Kasumi-1 (cell line): ENCODE data around the gene PALM3.

ENCODE experiments used
- DNase-seq, 2 experiments: peaks; one replicate each; lab custom pipeline; 2025; lab: John Stamatoyannopoulos, UW

Gene PALM3

GRCh38 chr19:14089412-14089661, 27.5 kb upstream of the PALM3 start:
- no peak for DNase-seq

DNA sequence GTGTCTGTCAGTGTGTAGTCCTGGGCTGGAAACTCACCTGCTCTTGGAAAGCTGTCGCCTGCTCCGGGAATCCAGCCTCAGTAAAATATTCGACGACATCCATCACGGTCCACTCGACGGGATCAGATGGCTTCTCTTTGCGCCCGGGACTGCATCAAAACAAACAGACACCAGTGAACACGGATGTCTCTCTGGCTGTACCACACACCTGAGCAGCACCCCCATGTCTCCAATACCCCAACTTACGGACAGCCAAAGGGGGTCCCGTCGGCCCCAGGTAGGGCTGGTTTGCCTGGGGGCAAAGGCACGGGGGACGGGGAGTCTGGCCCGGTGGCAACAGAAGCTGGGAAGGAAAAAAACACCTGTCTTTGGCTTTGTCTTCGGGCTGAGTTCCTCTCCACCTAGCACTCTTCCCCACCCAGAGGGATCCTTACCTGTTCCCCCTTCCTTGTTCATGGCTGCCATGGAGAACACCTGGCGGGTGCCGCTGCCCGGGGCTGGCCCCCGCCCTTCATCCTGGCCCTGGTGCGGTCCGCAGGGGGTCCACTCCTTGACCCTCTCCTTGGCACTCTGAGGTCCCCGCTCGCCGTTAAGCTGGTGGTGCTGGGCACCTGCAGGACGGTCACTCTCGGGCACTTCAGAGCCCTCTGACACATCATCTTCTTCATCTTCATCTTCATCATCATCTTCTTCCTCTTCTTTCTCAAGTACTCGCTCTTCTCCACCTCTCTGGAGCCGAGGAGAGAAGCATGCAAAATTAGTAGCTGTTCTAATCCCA, 26.9 kb upstream of the PALM3 start:
- no peak for DNase-seq

DNA sequence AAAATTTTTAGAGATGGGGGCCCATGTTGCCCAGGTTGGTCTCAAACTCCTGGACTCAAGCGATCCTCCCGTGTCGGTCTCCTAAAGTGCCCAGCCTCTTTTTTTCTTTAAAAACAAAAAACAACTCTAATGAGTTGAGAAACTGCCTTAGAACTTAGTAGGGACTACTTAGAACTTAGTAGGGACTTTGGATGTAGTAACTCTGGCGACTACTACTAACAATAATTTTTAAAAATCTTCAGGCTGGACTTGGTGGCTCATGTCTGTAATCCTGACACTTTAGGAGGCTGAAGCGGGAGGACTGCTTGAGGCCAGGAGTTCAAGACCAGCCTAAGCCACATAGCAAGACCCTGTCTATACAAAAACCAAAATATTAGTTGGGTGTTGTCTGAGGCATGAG, 24.2 kb upstream of the PALM3 start:
- DNase-seq: no peak

- no peak for DNase-seq
Measured at GRCh38 chr19:14085309-14085995, 23.6 kb upstream of the PALM3 start, which contains the start of gene C19orf67. Gene C19orf67, minus strand, starts transcription at chr19:14085783. Its CDS starts 156 bp downstream, at chr19:14085627.

DNA sequence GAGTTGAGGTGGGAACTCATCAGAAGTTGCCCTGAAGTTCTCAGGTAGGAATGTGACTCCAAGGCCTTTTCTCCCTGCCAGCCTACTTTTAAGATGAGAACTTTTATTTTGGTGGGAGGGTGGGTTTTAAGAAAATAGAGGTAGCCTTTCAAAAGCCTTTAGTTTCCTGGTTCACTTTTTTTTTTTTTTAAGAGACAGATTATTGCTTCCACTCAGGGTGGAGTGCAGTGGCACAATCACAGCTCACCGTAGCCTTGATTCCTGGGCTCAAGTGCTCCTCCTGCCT, 20.7 kb upstream of the PALM3 start:
- DNase-seq: no peak

GRCh38 chr19:14081797-14082674, 20.2 kb upstream of the PALM3 start:
- no peak for DNase-seq

- DNase-seq: peak; percentile 99
Measured at GRCh38 chr19:14080887-14081796, 19.3 kb upstream of the PALM3 start.

DNA sequence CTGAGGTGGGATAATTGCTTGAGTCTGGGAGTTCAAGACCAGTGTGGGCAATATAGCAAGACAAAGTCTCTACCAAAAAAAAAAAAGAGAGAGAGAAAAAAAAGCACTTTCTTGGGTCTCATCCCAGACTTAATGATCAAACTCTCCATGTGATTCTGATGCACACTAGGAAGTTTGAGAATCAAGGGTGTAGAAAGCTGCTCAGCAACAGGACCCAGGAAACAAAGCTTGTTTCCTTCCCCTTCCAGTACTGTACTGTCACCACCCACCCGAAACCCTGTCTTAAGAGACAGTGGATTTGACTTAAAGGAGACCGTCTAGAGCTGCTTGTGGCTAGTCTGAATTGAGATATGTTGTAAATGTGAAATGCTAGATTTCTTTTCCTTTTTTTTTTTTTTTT, 16.5 kb upstream of the PALM3 start:
- DNase-seq: peak; percentile 75 to 78

- no peak for DNase-seq
Measured at GRCh38 chr19:14073925-14074838, 12.3 kb upstream of the PALM3 start.

GRCh38 chr19:14073261-14073924, 11.5 kb upstream of the PALM3 start:
- peak; percentile 60 to 68 for DNase-seq

DNA sequence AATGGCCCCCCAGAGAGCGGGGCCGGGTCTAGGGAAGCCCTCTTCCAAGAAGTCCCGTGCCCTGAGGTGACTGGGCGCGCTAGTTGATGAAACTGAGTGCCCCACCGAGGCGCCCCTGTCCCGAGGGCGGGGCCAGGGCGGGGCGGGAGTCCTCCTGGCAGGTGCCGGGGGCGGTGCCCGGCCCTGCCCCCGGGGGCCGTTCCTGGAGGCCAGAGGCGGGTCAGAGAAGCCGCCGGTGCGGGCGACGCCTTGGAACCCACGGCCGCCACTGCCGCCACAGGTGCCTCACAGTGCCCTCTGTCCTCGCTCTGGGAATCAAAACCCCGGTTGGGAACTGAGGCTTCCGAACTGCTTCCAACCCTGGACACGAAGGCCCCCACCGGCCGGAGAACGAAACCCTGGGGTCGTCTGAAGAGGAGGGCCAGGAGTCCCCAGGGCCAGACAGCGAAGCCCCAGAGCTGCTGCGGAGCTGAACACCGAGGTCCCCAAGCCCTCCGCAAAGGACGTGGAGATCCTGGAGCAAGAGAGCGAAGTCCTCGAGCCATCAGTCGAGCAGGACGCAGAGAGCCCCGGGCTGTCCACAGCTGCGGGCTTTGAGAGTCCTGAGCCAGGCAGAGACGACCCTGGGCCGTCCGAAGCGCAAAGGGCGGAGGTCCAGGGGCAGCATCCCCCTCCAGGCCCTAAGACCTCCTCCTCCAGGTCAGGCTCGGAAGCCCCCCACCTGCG, 10.8 kb upstream of the PALM3 start, which contains the start of gene MISP3:
Gene MISP3 (plus strand): TSS at position 252 of the 726 bp plus-strand sequence. CDS start 524 bp downstream, outside the sequence.
- no peak for DNase-seq

DNA sequence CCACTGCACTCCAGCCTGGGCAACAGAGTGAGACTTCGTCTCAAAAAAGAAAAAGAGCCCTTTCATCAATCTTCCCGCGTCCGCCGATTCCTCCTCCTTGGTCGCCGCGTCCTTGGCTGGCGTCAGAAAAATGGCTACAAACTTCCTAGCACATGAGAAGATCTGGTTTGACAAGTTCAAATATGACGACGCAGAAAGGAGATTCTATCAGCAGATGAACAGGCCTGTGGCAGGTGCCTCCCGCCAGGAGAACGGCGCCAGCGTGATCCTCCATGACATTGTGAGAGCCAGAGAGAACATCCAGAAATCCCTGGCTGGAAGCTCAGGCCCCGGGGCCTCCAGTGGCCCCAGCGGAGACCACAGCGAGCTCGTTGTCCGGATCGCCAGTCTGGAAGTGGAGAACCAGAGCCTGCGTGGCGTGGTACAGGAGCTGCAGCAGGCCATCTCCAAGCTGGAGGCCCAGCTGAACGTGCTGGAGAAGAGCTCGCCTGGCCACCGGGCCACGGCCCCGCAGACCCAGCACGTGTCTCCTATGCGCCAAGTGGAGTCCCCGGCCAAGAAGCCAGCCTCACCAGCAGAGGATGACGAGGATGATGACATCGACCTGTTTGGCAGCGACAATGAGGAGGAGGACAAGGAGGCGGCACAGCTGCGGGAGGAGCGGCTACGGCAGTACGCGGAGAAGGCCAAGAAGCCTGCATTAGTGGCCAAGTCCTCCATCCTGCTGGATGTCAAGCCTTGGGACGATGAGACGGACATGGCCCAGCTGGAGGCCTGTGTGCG, 8.6 kb upstream of the PALM3 start:
- no peak for DNase-seq

- DNase-seq: no peak
Measured at GRCh38 chr19:14066134-14066533, 4.3 kb upstream of the PALM3 start.

- DNase-seq: no peak
Measured at GRCh38 chr19:14063105-14063504, 1.2 kb upstream of the PALM3 start.

DNA sequence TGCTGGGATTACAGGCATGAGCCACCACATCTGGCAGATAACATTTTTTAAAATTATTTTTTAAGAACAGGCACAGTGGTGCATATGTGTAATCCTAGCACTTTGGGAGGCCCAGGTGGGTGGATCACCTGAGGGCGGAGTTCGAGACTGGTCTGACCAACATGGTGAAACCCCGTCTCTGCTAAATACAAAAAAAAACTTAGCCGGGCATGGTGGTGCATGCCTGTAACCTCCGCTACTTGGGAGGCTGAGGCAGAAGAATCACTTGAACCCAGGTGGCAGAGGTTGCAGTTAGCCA, 631 bp upstream of the PALM3 start:
- no peak for DNase-seq

DNA sequence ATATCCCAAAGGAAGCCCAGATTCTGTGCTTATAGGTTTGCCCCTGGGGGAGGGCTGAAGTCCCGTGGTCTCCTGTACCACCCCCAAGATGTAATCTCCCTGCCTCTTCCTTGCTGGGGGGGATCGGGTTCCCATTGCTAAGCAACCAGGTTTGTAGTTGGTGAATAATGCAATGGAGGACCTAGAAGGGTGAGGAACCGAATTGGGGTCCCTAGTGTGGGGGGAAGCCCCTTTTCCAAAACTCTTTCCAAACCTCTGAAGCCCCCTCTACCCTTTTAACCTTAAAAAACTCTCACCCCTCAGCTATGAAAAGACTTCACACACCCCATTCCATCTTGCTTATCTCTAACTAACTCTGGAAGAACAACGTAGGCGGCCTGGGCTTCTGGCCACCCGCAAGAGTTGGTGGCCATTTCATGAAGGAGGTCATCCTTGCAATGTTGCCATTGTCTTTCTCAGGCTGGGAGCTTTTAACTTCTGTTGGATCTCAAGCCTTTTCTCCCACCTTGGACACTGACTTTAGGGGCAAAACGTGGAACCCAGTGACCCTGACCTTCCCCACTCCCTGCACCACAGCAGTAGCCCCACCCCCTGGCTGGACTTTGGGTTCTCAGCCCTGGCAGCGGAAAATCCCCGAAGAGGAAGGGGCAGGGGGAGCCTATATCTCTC, 661 bp downstream of the PALM3 start:
- DNase-seq: no peak

DNA sequence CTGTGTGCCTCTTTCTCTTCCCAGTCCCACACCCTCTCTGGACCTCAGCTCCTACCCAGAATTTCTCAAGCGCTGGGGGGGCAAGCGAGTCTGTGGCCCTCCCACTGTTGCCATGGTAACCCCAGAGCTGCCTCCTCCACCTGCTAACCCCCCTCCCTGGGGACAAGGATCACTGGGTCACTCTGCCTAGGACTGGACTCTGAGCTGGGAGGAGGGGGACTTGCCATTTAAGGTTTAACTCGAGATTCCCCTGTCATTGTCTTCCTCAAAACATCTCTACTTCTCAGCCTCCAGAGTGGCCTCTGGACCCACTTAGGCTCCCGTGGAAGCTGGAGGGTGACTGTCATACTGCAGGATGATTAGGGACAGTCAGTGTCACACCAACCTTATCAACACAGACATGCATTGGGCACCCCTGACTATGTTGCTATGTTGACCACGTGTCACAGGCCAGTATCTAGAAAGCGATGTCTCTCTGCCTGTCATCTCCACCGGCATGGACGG, 2.2 kb downstream of the PALM3 start:
- no peak for DNase-seq

GRCh38 chr19:14059093-14059480, 2.8 kb downstream of the PALM3 start:
- DNase-seq: peak in 1 of 2 experiments; percentile 17
